Liver (tissue), 9 donors: Measurements from ENCODE around the gene STX1A. TPM values are rescaled to one million over a fixed set of nuclear protein-coding genes. Genes with fewer than 3 reads are reported as not detected.

Experiments
- DNase-seq: peaks from one replicate; pipeline ENCODE4 v3.0.0-alpha.2; 2017; ENCODE audit warnings: low spot score
- H3K27ac ChIP-seq, 2 donors: one replicate each; pipeline ENCODE4 v1.7.0; 2013; ENCODE audit warnings: inconsistent platforms in 2 of 2, low read length in 2 of 2, control low read depth in 1 of 2, low read depth in 1 of 2, mild to moderate bottlenecking in 1 of 2
- H3K27me3 ChIP-seq, 4 donors: one replicate each; pipeline versions ENCODE4 v1.6.1 to v1.7.0; 2013; ENCODE audit warnings: low read length in 3 of 4, inconsistent platforms in 1 of 4, mild to moderate bottlenecking in 1 of 4, moderate library complexity in 1 of 4; ENCODE audit not compliant: control insufficient read depth in 4 of 4, insufficient read depth in 4 of 4
- H3K36me3 ChIP-seq, 4 donors: one replicate each; pipeline versions ENCODE4 v1.6.1 to v1.7.0; 2013; ENCODE audit warnings: low read length in 3 of 4, mild to moderate bottlenecking in 3 of 4, low read depth in 1 of 4, moderate library complexity in 1 of 4; ENCODE audit not compliant: control insufficient read depth in 4 of 4, insufficient read depth in 3 of 4
- H3K4me1 ChIP-seq, 4 donors: one replicate each; pipeline versions ENCODE4 v1.6.1 to v1.7.0; 2013; ENCODE audit warnings: low read length in 3 of 4, mild to moderate bottlenecking in 3 of 4, moderate library complexity in 1 of 4; ENCODE audit not compliant: control insufficient read depth in 4 of 4, insufficient read depth in 4 of 4
- H3K4me3 ChIP-seq, 3 donors: one replicate each; pipeline versions ENCODE4 v1.6.1 to v1.7.0; 2013; ENCODE audit warnings: low read length in 3 of 3, control low read depth in 1 of 3, low read depth in 1 of 3, mild to moderate bottlenecking in 1 of 3
- H3K9ac ChIP-seq, 2 donors: one replicate each; pipeline ENCODE4 v1.7.0; 2013; ENCODE audit warnings: low read length in 2 of 2, mild to moderate bottlenecking in 2 of 2, moderate library complexity in 2 of 2, control low read depth in 1 of 2, low read depth in 1 of 2
- H3K9me3 ChIP-seq, 4 donors: one replicate each; pipeline versions ENCODE4 v1.6.1 to v1.7.0; 2013; ENCODE audit warnings: low read length in 3 of 4; ENCODE audit not compliant: control insufficient read depth in 4 of 4
- EGR1 ChIP-seq, 2 donors: IDR thresholded peaks; 2 replicates each; pipeline ENCODE4 v1.6.1; 2016 to 2018; ENCODE audit warnings: antibody characterized with exemption in 2 of 2, low read depth in 2 of 2
- FOXA1 ChIP-seq: IDR thresholded peaks from 2 replicates; pipeline ENCODE4 v1.6.1; 2016; ENCODE audit warnings: antibody characterized with exemption
- FOXA2 ChIP-seq: IDR thresholded peaks from 2 replicates; pipeline ENCODE4 v1.6.1; 2016; ENCODE audit warnings: antibody characterized with exemption
- GABPA ChIP-seq, 2 donors: IDR thresholded peaks in 1 of 2; conservative IDR thresholded peaks in 1 of 2; 2 replicates each; pipeline ENCODE4 v1.6.1; 2016; ENCODE audit warnings: antibody characterized with exemption in 2 of 2, mild to moderate bottlenecking in 1 of 2, moderate library complexity in 1 of 2
- HNF4A ChIP-seq, 2 donors: conservative IDR thresholded peaks; 2 replicates each; pipeline ENCODE4 v1.6.1; 2016; ENCODE audit warnings: antibody characterized with exemption in 2 of 2, mild to moderate bottlenecking in 2 of 2
- JUND ChIP-seq, 2 donors: IDR thresholded peaks; 2 replicates each; pipeline ENCODE4 v1.6.1; 2016; ENCODE audit warnings: antibody characterized with exemption in 2 of 2
- NR2F2 ChIP-seq: IDR thresholded peaks from 2 replicates; pipeline ENCODE4 v1.6.1; 2016; ENCODE audit warnings: antibody characterized with exemption
- TAF1 ChIP-seq: conservative IDR thresholded peaks from 2 replicates; pipeline ENCODE4 v1.6.1; 2016; ENCODE audit warnings: antibody characterized with exemption, mild to moderate bottlenecking
- YY1 ChIP-seq: IDR thresholded peaks from 2 replicates; pipeline ENCODE4 v1.6.1; 2016; ENCODE audit warnings: antibody characterized with exemption, mild to moderate bottlenecking
- WGBS: extraction: QIAGEN DNeasy Blood & Tissue Kit; methylation state at CpG from one replicate; pipeline ENCODE4 v1.1.7; 2013; 5-methylcytosine and 5-hydroxymethylcytosine counted together
- polyA plus RNA-seq, 2 donors: library from polyadenylated mRNA; stranded (reverse) in 1 of 2; unstranded in 1 of 2; fragments of 200-250 nt in 1 of 2; fragments of >200 nt in 1 of 2; fragmentation: Nextera tagmentation in 1 of 2; extraction: Ambion mirVana in 1 of 2; gene quantifications; one replicate each; pipeline versions ENCODE4 v1.2.1 to v1.2.3, GENCODE V29; 2013 to 2015
- total RNA-seq, 2 donors: library from RNA; depleted of rRNA; stranded (reverse); fragments of >200 nt; gene quantifications; one replicate each; pipeline ENCODE4 v1.2.3, GENCODE V29; 2014
- TF ChIP-seq, protein P1 (sequence below): IDR thresholded peaks from 2 replicates; pipeline ENCODE4 v1.6.1; 2016; ENCODE audit warnings: antibody characterized with exemption
- TF ChIP-seq, protein P2 (sequence below): IDR thresholded peaks from 2 replicates; pipeline ENCODE4 v1.6.1; 2016; ENCODE audit warnings: antibody characterized with exemption
- TF ChIP-seq, protein P3 (sequence below): IDR thresholded peaks from 2 replicates; pipeline ENCODE4 v1.6.1; 2016; ENCODE audit warnings: antibody characterized with exemption
- TF ChIP-seq, protein P4 (sequence below): fragments of 150-350 bp; IDR thresholded peaks from 2 replicates; pipeline ENCODE4 v1.5.1; 2017; ENCODE audit warnings: improper control_type of control experiment, low read depth, low read length; ENCODE audit not compliant: missing input control
- donor health status: healthy.
- donor health status: healthy.
- donor health status: healthy.
- donor health status: healthy.
- donor health status: healthy.

The STX1A gene
- total and polyA plus RNA-seq, 4 donors: 0.49 to 1.9 (median 1.1) TPM

DNA sequence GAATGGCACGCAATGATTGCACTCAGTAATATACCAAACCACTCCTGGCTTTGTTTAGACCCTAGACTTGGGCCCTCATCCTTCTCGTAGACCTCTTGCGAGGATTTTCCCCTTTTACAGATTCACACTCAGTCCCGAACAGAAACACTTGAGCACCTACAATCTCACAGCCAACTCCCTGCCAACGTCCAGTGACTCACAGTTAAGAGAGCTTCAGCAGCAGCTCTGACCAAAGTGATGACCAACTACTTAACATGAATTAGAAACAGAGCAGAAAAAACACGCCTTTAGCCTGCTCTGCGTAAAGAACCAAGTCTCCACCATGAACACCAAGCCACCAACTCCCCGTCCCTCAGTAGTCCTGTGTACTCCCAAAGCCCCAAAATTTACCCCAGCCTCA is 38.4 kb downstream of the STX1A start:
- Histone ChIP-seq H3K27ac (no peak overlapping the region), H3K9ac (no peak overlapping the region), H3K4me1 (peaks cover 21 to 41% (median 35%) of the 10 kb centered on the region in 4 donors), H3K4me3 (no peak overlapping the region), H3K36me3 (peaks cover 0 to 6% (median 1%) of the 10 kb centered on the region in 4 donors), H3K9me3 (no peaks in the 10 kb centered on the region), H3K27me3 (no peaks in the 10 kb centered on the region)
- WGBS: 83% methylated on average over 8 of the region's 8 CpGs
- DNase-seq: no peak
- TF ChIP-seq, protein P1, sequence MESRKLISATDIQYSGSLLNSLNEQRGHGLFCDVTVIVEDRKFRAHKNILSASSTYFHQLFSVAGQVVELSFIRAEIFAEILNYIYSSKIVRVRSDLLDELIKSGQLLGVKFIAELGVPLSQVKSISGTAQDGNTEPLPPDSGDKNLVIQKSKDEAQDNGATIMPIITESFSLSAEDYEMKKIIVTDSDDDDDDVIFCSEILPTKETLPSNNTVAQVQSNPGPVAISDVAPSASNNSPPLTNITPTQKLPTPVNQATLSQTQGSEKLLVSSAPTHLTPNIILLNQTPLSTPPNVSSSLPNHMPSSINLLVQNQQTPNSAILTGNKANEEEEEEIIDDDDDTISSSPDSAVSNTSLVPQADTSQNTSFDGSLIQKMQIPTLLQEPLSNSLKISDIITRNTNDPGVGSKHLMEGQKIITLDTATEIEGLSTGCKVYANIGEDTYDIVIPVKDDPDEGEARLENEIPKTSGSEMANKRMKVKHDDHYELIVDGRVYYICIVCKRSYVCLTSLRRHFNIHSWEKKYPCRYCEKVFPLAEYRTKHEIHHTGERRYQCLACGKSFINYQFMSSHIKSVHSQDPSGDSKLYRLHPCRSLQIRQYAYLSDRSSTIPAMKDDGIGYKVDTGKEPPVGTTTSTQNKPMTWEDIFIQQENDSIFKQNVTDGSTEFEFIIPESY: no peak
- TF ChIP-seq JUND (IDR thresholded peaks at IDR 0.05) (no peak), YY1 (no peak), TAF1 (no peak), NR2F2 (no peak), HNF4A (conservative IDR thresholded peaks at IDR 0.05) (no peak), FOXA2 (no peak), EGR1 (IDR thresholded peaks at IDR 0.05; ENCODE audit: low read depth in 2 of 2) (no peak), FOXA1 (no peak)
- TF ChIP-seq, protein P2, sequence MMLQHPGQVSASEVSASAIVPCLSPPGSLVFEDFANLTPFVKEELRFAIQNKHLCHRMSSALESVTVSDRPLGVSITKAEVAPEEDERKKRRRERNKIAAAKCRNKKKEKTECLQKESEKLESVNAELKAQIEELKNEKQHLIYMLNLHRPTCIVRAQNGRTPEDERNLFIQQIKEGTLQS: no peak
- TF ChIP-seq, protein P3, sequence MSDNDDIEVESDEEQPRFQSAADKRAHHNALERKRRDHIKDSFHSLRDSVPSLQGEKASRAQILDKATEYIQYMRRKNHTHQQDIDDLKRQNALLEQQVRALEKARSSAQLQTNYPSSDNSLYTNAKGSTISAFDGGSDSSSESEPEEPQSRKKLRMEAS: no peak

DNA sequence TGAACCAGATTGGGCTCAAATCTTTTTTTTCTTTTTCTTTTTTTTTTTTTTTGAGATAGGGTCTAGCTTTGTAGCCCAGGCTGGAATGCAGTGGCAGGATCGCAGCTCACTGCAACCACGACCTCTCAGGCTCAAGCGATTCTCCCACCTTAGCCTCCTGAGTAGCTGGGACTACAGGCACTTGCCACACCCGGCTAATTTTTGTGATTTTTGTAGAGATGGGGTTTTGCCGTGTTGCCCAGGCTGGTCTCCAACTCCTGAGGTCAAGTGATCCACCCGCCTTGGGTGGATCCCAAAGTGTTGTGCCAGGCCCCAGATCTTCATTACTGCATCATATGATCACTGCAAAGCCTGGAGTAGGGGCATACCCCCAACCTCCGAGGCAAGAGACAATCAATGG is 39.0 kb downstream of the STX1A start:
- DNase-seq: no peak
- no peaks in the 10 kb centered on the region for H3K27me3 ChIP-seq
- peaks cover 21 to 41% (median 35%) of the 10 kb centered on the region in 4 donors for H3K4me1 ChIP-seq
- no peaks in the 10 kb centered on the region for H3K9me3 ChIP-seq
- H3K36me3 ChIP-seq: peaks cover 0 to 6% (median 1%) of the 10 kb centered on the region in 4 donors
- no peak overlapping the region for H3K9ac ChIP-seq
- TF ChIP-seq, protein P1: no peak
- no peak for TF ChIP-seq EGR1 (IDR thresholded peaks at IDR 0.05; ENCODE audit: low read depth in 2 of 2)
- TF ChIP-seq TAF1: no peak
- no peak for TF ChIP-seq GABPA (IDR thresholded peaks at IDR 0.05 in 1 of 2, conservative IDR thresholded peaks at IDR 0.05 in 1 of 2)
- WGBS: 88% methylated on average over 7 of the region's 7 CpGs
- no peak overlapping the region for H3K27ac ChIP-seq
- H3K4me3 ChIP-seq: no peak overlapping the region

DNA sequence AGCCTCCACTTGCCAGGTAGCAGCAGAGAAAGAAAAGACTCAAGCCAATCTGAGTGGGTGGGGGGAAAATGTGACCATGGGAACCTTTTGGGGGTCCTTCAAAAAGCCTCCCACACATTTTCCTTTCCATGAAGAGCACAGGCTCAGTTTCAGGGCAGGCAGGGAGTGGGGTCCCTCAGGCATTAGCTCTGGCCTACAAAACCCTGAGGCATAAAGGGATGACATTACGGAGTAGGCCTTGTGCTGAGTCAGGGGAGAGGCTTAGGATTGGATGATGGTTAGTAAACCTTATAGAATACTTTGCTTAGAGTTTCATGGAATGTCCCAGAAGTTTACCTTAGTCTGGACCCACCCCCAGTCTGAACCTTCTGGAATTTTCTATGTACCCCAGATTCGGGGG is 39.8 kb downstream of the STX1A start:
- DNase-seq: no peak
- TF ChIP-seq, protein P4, sequence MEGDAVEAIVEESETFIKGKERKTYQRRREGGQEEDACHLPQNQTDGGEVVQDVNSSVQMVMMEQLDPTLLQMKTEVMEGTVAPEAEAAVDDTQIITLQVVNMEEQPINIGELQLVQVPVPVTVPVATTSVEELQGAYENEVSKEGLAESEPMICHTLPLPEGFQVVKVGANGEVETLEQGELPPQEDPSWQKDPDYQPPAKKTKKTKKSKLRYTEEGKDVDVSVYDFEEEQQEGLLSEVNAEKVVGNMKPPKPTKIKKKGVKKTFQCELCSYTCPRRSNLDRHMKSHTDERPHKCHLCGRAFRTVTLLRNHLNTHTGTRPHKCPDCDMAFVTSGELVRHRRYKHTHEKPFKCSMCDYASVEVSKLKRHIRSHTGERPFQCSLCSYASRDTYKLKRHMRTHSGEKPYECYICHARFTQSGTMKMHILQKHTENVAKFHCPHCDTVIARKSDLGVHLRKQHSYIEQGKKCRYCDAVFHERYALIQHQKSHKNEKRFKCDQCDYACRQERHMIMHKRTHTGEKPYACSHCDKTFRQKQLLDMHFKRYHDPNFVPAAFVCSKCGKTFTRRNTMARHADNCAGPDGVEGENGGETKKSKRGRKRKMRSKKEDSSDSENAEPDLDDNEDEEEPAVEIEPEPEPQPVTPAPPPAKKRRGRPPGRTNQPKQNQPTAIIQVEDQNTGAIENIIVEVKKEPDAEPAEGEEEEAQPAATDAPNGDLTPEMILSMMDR: no peak
- no peak for TF ChIP-seq JUND (IDR thresholded peaks at IDR 0.05)
- H3K36me3 ChIP-seq: peaks cover 0 to 6% (median 1%) of the 10 kb centered on the region in 4 donors
- no peak overlapping the region for H3K9ac ChIP-seq
- H3K4me3 ChIP-seq: no peak overlapping the region
- no peaks in the 10 kb centered on the region for H3K27me3 ChIP-seq
- WGBS: 94% methylated on average over 2 of the region's 2 CpGs
- no peak overlapping the region for H3K27ac ChIP-seq
- peaks cover 18 to 41% (median 35%) of the 10 kb centered on the region in 4 donors for H3K4me1 ChIP-seq
- H3K9me3 ChIP-seq: no peaks in the 10 kb centered on the region
